A673 (cell line): ENCODE measurements around the gene SNAI3. TPM values are rescaled to one million over a fixed set of nuclear protein-coding genes. Genes with fewer than 3 reads are reported as not detected.

Experiments
- BruUV-seq: library from RNA; stranded (reverse); fragments of 400-500 nt; replicated peaks from 2 replicates; lab custom pipeline; 2021; lab: Mats Ljungman, UMichigan
- CTCF ChIA-PET: fragments of 300-600 bp; sonication (Branson Sonifier 250); formaldehyde crosslinking; loops from one replicate; lab custom pipeline; 2022; ENCODE audit warnings: antibody characterized with exemption; lab: Charles Lee
- POLR2A ChIA-PET: fragments of 300-600 bp; sonication (Branson Sonifier 250); formaldehyde crosslinking; loops from one replicate; lab custom pipeline; 2022; ENCODE audit warnings: antibody characterized with exemption; ENCODE audit not compliant: low non-redundant PET; lab: Charles Lee
- DNase-seq: peaks from one replicate; pipeline ENCODE4 v3.0.0-alpha.2; 2015; ENCODE audit warnings: low spot score
- H3K27ac ChIP-seq: fragments of 200-600 bp; sonication (generic); 2 replicates; pipeline ENCODE4 v1.5.1; 2016; ENCODE audit warnings: mixed run types, low read depth, mild to moderate bottlenecking, mixed read lengths, antibody characterized with exemption, low read length; ENCODE audit not compliant: poor library complexity, severe bottlenecking
- H3K27me3 ChIP-seq: fragments of 200-600 bp; sonication (generic); replicated peaks from 2 replicates; pipeline ENCODE4 v1.6.1; 2017; ENCODE audit warnings: mixed run types, low read depth, mild to moderate bottlenecking, mixed read lengths, antibody characterized with exemption, low read length; ENCODE audit not compliant: insufficient read depth, poor library complexity
- H3K36me3 ChIP-seq: fragments of 200-600 bp; sonication (generic); 2 replicates; pipeline ENCODE4 v1.6.1; 2016; ENCODE audit warnings: mixed run types, mild to moderate bottlenecking, mixed read lengths, antibody characterized with exemption, low read length; ENCODE audit not compliant: insufficient read depth, poor library complexity, severe bottlenecking
- H3K4me1 ChIP-seq: fragments of 200-600 bp; sonication (generic); 2 replicates; pipeline ENCODE4 v1.6.1; 2017; ENCODE audit warnings: mixed run types, mild to moderate bottlenecking, mixed read lengths, antibody characterized with exemption, low read length; ENCODE audit not compliant: insufficient read depth, poor library complexity, severe bottlenecking
- H3K4me3 ChIP-seq: fragments of 200-600 bp; sonication (generic); 2 replicates; pipeline ENCODE4 v1.5.1; 2016; ENCODE audit warnings: low read depth, mixed run types, mild to moderate bottlenecking, mixed read lengths, low read length; ENCODE audit not compliant: poor library complexity, severe bottlenecking
- H3K9me3 ChIP-seq: fragments of 200-600 bp; sonication (generic); 2 replicates; pipeline ENCODE4 v1.6.1; 2016; ENCODE audit warnings: mixed run types, low read depth, mild to moderate bottlenecking, mixed read lengths, antibody characterized with exemption, low read length; ENCODE audit not compliant: poor library complexity, severe bottlenecking
- CTCF ChIP-seq: fragments of 300-800, 200-600 bp; sonication (generic); conservative IDR thresholded peaks from 2 replicates; pipeline ENCODE4 v1.5.1; 2017; ENCODE audit warnings: low read depth, mild to moderate bottlenecking, antibody characterized with exemption, low read length, moderate library complexity, mixed read lengths
- EZH2 ChIP-seq: fragments of 200-600 bp; sonication (generic); IDR thresholded peaks from 2 replicates; pipeline ENCODE4 v1.6.1; 2017; ENCODE audit warnings: borderline replicate concordance, low read depth, mild to moderate bottlenecking, mixed read lengths, antibody characterized with exemption, low read length; ENCODE audit not compliant: poor library complexity, severe bottlenecking
- intact Hi-C: fragments of 100-400 bp; cut with micrococcal nuclease; formaldehyde crosslinking; loops from one replicate; pipeline ENCODE4 v1.10.0; 2022; ENCODE audit not compliant: unreplicated experiment
- total RNA-seq: library from RNA; stranded (reverse); gene quantifications from 2 replicates; pipeline ENCODE4 v1.2.3, GENCODE V29; 2021

The SNAI3 gene
- total RNA-seq, 1 experiment from 2014 or later = not detected

DNA sequence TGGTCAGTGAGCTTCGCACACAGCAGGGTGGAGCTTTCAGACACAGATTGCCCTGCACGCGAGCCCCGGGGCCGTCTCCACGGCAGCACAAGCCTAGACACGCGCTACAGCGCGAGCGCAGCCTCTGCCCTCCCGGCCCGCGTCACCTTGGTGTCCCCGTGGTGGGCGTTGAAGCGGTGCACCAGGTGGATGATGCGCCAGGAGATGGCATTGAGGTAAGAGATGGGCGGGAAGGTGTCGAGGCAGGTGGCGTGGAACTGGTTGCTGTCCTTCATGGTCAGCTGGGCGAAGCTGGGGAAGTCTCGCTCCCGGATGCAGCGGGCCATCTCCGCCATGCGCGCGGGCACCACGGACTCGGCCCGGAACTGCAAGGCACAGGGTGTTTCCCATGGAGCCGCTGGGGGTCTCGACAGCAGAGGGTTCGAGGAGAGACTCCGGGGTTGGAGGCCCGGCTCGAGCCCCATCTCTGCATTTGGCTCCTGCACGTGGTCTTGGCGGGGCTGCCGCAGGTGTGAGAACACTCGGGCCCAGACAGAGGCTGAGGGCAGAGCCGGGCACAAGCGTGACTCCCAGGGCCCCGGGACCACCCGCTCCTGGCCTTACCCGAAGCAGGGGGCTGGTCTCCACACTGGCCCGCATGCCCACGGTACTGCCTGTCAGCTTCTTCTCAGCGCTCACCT lies 31.1 kb downstream of the SNAI3 start:
- TF ChIP-seq CTCF (no peak), EZH2 (no peak)
- no TSS peak for BruUV-seq
- Histone ChIP-seq H3K27ac (no peak overlapping the region), H3K4me1 (peaks cover 10% of the 10 kb centered on the region), H3K9me3 (no peaks in the 10 kb centered on the region), H3K36me3 (peaks cover 57% of the 10 kb centered on the region), H3K27me3 (no peaks in the 10 kb centered on the region), H3K4me3 (no peak overlapping the region)
- POLR2A ChIA-PET = no interaction called here
- intact Hi-C loops = no loop called here
- DNase-seq = no peak
- CTCF ChIA-PET = no interaction called here

DNA sequence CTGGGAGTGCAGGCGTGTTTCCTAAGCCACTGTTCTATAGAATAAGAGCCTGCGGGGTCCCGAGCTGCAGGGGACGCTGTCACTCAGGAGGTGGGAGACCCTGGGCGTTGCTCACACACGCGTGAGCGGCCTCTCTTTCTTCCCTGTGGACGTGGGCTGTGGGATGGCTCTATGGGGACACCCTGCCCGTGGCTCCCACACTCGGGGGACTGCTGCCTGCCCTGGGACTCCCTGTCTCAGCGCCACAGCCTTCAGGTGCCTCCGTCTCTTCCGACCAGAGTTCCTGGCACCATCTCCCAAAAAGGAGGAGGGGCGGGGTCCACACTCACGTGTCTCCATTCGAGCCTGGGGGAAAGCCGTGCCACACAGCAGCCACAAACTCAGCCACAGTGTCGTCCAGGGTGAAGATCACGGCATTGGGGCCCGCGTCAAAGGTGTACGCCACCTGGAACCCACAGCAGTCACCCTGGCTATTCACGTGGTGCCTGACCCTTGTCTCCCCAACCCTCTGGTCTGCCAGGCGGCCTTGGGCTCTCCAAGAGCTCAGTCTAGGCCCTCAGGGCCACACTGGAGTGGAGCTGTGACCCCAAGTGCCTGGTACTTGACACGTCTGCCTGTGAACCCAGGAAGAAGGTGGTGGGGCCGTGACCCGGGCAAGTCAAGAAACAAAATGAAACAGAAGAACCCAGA lies 31.8 kb downstream of the SNAI3 start:
- Histone ChIP-seq H3K4me3 (no peak overlapping the region), H3K36me3 (peaks cover 54% of the 10 kb centered on the region), H3K27me3 (no peaks in the 10 kb centered on the region), H3K9me3 (no peaks in the 10 kb centered on the region), H3K27ac (no peak overlapping the region), H3K4me1 (peaks cover 17% of the 10 kb centered on the region)
- no peak for DNase-seq
- no TSS peak for BruUV-seq
- TF ChIP-seq CTCF (no peak), EZH2 (no peak)
- intact Hi-C loops = no loop called here
- POLR2A ChIA-PET = no interaction called here
- CTCF ChIA-PET = no interaction called here

- peaks cover 49% of the 10 kb centered on the region for H3K36me3 ChIP-seq
- H3K27me3 ChIP-seq = no peaks in the 10 kb centered on the region
- H3K4me1 ChIP-seq = peaks cover 17% of the 10 kb centered on the region
- no peaks in the 10 kb centered on the region for H3K9me3 ChIP-seq
- no peak overlapping the region for H3K27ac ChIP-seq
- CTCF ChIA-PET = no interaction called here
- intact Hi-C loops = no loop called here
- TF ChIP-seq CTCF = no peak
- no peak for TF ChIP-seq EZH2
- POLR2A ChIA-PET = no interaction called here
- DNase-seq = no peak
- no peak overlapping the region for H3K4me3 ChIP-seq
- BruUV-seq = no TSS peak
Observed at GRCh38 chr16:88653596-88654362, 32.5 kb downstream of the SNAI3 start.
